ENCODE measurements around the gene PIP4K2A. TPM values are rescaled to one million over a fixed set of nuclear protein-coding genes. Genes with fewer than 3 reads are reported as not detected.

PIP4K2A gene
- total and polyA plus RNA-seq, 7 donors, result 2.3 to 9.7 (median 6.4) TPM

DNA sequence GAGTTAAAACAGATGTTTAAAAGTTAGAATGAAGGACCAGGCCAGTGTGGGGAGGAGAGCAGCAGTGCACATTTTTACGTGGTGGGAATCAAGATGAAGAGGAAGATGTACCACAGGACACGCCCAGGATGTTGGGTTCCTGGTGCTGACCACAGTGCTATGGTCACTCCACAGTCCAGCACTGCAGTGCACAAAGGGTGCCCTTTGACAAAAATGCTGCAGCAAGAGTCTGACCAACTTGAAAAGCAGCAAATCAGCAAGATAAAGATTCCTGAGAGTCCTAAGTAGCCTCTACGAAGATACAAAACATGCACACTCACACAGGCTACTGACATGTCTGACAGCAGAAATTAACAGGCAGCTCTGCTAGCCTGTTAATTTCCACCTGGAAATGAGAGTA is 107.1 kb downstream of the PIP4K2A start:
- intact Hi-C loops (cut with DNase I), result no loop called here
- Histone ChIP-seq H3K36me3 (ENCODE audit: insufficient read depth in 1 of 2, low read depth in 1 of 2) (no peaks in the 10 kb centered on the region), H3K27me3 (ENCODE audit: insufficient read depth in 3 of 3, low read length in 2 of 3) (no peaks in the 10 kb centered on the region), H3K4me3 (no peak overlapping the region), H3K4me1 (no peaks in the 10 kb centered on the region), H3K27ac (no peak overlapping the region), H3K9me3 (no peaks in the 10 kb centered on the region)
- TF ChIP-seq CTCF (IDR thresholded peaks at IDR 0.05), result no peak
- ATAC-seq (no peak), DNase-seq (no peak)
- WGBS, 3 donors, result 47 to 62% (median 57%) methylated on average over 3 of the region's 3 CpGs

DNA sequence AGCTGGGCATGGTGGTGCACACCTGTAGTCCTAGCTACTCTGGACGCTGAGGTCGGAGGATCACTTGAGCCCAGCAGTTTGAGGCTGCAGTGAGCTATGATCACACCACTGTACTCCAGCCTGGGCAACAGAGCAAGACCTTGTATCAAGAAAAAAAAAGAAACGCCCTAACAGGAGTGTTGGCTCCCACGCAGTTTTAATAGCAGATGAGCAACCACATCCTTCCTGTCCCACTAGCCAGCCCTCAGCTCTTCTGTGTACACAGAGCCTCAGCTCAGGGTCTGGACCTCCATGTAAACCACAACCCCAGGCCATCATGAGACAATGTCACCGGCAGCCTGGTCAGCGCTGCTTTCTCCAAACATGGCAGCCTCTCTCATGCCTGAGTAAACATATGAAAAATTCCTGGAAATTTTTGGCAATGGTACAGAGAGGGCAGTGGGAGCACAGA is 108.2 kb downstream of the PIP4K2A start:
- no peak overlapping the region for H3K27ac ChIP-seq
- intact Hi-C loops (cut with DNase I), result no loop called here
- no peak for DNase-seq

DNA sequence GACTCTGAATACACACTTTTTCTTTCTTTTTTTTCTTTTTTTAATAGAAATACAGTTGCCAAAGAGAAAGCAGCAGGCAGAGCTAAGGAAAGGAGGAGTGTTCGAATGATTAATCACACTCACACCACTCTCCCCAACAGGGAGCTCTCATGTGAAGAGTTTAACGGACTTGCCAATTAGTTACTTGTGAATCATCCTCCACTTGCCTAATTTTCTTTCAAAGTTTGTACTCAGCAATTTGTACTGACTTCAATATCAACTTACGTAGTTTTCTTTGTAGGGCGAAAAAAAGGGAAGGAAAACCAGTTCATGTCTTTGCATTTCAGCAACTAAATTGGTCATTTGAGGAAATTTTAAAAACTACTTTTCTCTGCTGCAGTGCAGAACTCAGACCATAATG is 109.2 kb downstream of the PIP4K2A start:
- Histone ChIP-seq H3K9me3 (no peaks in the 10 kb centered on the region), H3K4me3 (no peak overlapping the region), H3K27me3 (ENCODE audit: insufficient read depth in 3 of 3, low read length in 2 of 3) (no peaks in the 10 kb centered on the region), H3K27ac (no peak overlapping the region), H3K36me3 (ENCODE audit: insufficient read depth in 1 of 2, low read depth in 1 of 2) (no peaks in the 10 kb centered on the region), H3K4me1 (no peaks in the 10 kb centered on the region)
- 71 to 83% (median 77%) methylated on average over 4 of the region's 4 CpGs for WGBS, 3 donors
- ATAC-seq, result peak in 3 of 4 donors; percentile 34 to 84 (median 67)
- no peak for TF ChIP-seq CTCF (IDR thresholded peaks at IDR 0.05)
- DNase-seq, result no peak
- intact Hi-C loops (cut with DNase I), result no loop called here

More for the DNA sequence above, 108.2 kb downstream of the PIP4K2A start:
- Histone ChIP-seq H3K4me1 (no peaks in the 10 kb centered on the region), H3K4me3 (no peak overlapping the region), H3K36me3 (ENCODE audit: insufficient read depth in 1 of 2, low read depth in 1 of 2) (no peaks in the 10 kb centered on the region), H3K9me3 (no peaks in the 10 kb centered on the region), H3K27me3 (ENCODE audit: insufficient read depth in 3 of 3, low read length in 2 of 3) (no peaks in the 10 kb centered on the region)
- ATAC-seq, result peak in 2 of 4 donors; percentile 43 to 54
- no peak for TF ChIP-seq CTCF (IDR thresholded peaks at IDR 0.05)
- 80 to 86% (median 81%) methylated on average over 6 of the region's 6 CpGs for WGBS, 3 donors

DNA sequence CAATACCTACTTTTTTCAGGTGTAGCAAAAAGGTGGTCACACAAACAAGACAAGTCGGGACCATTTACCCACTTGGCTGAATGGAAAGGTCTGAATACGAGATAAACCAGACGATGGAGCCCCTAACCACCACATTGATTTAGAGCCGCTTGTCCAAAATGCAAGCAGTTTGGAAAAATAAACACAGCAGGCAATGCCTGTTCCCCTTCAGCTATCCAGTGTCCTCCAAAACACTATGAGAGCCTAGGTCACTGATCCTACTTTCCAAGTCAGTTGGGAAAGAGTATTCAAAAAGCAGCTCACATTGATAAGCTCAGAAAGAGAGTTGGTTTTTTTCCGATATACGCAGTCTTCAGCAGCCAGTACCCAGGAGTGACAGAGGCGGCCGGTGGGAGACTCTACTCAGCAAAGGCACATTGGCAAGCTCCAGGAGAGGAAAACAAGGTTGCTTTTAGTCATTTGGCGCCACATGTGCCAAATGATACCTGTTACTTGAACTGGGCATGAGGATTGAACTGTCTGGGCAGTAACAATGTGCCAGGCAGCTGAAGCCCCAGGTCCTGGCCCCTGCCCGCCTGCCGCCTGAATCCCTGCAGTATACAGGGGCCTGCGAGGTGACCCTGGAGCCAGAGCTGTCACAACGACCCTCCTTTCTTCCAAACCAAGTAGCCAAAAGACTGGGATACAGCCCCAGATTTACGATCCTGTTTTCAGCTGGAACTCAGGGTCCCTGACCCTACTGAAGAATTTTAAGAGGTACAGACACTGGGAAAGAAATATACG is 109.8 kb downstream of the PIP4K2A start:
- Histone ChIP-seq H3K36me3 (ENCODE audit: insufficient read depth in 1 of 2, low read depth in 1 of 2) (no peaks in the 10 kb centered on the region), H3K9me3 (no peaks in the 10 kb centered on the region), H3K4me3 (no peak overlapping the region), H3K27me3 (ENCODE audit: insufficient read depth in 3 of 3, low read length in 2 of 3) (no peaks in the 10 kb centered on the region), H3K27ac (no peak overlapping the region), H3K4me1 (no peaks in the 10 kb centered on the region)
- TF ChIP-seq CTCF (IDR thresholded peaks at IDR 0.05), result no peak
- intact Hi-C loops (cut with DNase I), result no loop called here
- peak in 1 of 4 donors; percentile 43 for ATAC-seq
- 69 to 83% (median 78%) methylated on average over 15 of the region's 15 CpGs for WGBS, 3 donors
- DNase-seq, result no peak

Measured in psoas muscle (tissue), 8 donors.